Vagina (tissue), 2 donors: ENCODE results near the gene ABCA7. TPM values are rescaled to one million over a fixed set of nuclear protein-coding genes. Genes with fewer than 3 reads are reported as not detected.

Experiments used
- DNase-seq, 2 donors: peaks; one replicate each; pipeline ENCODE4 v3.0.0-alpha.2; 2017; ENCODE audit errors: extremely low spot score in 2 of 2
- H3K27ac ChIP-seq: fragments of 200-600 bp; sonication (generic); one replicate; pipeline ENCODE4 v1.5.1; 2019
- H3K27me3 ChIP-seq: fragments of 200-600 bp; sonication (generic); one replicate; pipeline ENCODE4 v1.5.1; 2019
- H3K36me3 ChIP-seq, 2 donors: fragments of 200-600 bp; sonication (generic); one replicate each; pipeline ENCODE4 v1.5.1; 2017 to 2019
- H3K4me1 ChIP-seq: fragments of 200-600 bp; sonication (generic); one replicate; pipeline ENCODE4 v1.5.1; 2019
- H3K4me3 ChIP-seq, 2 donors: fragments of 200-600 bp; sonication (generic); 1 replicate in 1 of 2; 2 replicates in 1 of 2; pipeline ENCODE4 v1.5.1; 2016 to 2019
- H3K9me3 ChIP-seq: fragments of 200-600 bp; sonication (generic); one replicate; pipeline ENCODE4 v1.5.1; 2019
- POLR2A ChIP-seq, 2 donors: fragments of 450-650 bp; IDR thresholded peaks; one replicate each; pipeline ENCODE4 v1.6.1; 2017; ENCODE audit warnings: antibody characterized with exemption in 2 of 2, mild to moderate bottlenecking in 2 of 2, moderate library complexity in 2 of 2
- POLR2AphosphoS5 ChIP-seq, 2 donors: sonication (generic); formaldehyde crosslinking; IDR thresholded peaks; one replicate each; pipeline ENCODE4 v1.9.0; 2017; ENCODE audit warnings: antibody characterized with exemption in 2 of 2, mild to moderate bottlenecking in 2 of 2, low read depth in 1 of 2; ENCODE audit not compliant: insufficient read depth in 1 of 2
- intact Hi-C: fragments of 100-400 bp; cut with DNase I; formaldehyde crosslinking; loops from one replicate; pipeline ENCODE4 v1.15.1; 2023
- total RNA-seq: library from RNA; depleted of rRNA; stranded (reverse); fragments of >200 nt; gene quantifications from one replicate; pipeline ENCODE4 v1.2.3, GENCODE V29; 2016
- TF ChIP-seq, protein P1 (sequence below), 3 experiments: fragments of 450-650 bp in 2 of 3; fragments of 200-600 bp in 1 of 3; sonication (generic) in 1 of 3; IDR thresholded peaks; one replicate each; pipeline ENCODE4 v1.5.1; 2017 to 2019; ENCODE audit warnings: antibody characterized with exemption in 3 of 3, mild to moderate bottlenecking in 2 of 3, moderate library complexity in 2 of 3

The ABCA7 gene
- total RNA-seq, 1 donor from 2014 or later = 29.5 TPM

DNA sequence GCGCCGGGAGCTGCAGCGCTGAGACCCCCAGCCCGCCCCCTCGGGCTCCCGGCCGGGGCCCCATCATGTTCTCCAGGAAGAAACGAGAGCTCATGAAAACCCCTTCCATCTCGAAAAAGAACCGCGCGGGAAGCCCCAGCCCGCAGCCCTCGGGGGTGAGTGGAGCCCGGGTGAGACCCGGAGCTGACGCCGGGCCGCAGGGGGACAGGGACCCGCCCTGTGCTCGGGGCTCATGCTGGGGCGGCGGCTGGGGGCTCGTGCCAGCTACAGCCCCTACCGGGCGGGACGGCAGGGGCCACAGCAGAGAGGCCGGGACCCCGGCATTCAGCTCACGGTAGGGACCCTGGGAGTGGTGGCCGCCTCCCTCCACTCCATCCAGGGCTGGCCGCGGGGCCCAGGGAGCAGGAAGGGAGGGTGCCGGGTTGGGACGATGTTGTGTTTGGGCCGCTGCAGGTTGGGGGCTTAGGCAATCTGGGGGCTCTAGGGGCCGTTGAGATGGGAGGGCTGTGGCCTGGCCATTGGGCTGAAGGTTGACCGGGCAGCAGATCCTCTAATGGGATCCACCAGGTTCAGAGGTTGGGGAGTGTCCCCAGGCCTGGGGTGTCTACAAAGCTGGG lies 27.5 kb downstream of the ABCA7 start:
- Histone ChIP-seq H3K27me3 (no peaks in the 10 kb centered on the region), H3K36me3 (no peaks in the 10 kb centered on the region), H3K4me3 (peak overlapping the region; percentile 41 to 48), H3K9me3 (no peaks in the 10 kb centered on the region), H3K27ac (peak overlapping the region; percentile 12), H3K4me1 (peaks cover 55% of the 10 kb centered on the region)
- intact Hi-C loops = no loop called here
- TF ChIP-seq, protein P1, sequence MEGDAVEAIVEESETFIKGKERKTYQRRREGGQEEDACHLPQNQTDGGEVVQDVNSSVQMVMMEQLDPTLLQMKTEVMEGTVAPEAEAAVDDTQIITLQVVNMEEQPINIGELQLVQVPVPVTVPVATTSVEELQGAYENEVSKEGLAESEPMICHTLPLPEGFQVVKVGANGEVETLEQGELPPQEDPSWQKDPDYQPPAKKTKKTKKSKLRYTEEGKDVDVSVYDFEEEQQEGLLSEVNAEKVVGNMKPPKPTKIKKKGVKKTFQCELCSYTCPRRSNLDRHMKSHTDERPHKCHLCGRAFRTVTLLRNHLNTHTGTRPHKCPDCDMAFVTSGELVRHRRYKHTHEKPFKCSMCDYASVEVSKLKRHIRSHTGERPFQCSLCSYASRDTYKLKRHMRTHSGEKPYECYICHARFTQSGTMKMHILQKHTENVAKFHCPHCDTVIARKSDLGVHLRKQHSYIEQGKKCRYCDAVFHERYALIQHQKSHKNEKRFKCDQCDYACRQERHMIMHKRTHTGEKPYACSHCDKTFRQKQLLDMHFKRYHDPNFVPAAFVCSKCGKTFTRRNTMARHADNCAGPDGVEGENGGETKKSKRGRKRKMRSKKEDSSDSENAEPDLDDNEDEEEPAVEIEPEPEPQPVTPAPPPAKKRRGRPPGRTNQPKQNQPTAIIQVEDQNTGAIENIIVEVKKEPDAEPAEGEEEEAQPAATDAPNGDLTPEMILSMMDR (IDR thresholded peaks at IDR 0.05) = no peak
- TF ChIP-seq POLR2AphosphoS5 (IDR thresholded peaks at IDR 0.05; ENCODE audit: insufficient read depth in 1 of 2, low read depth in 1 of 2) = no peak
- no peak for TF ChIP-seq POLR2A (IDR thresholded peaks at IDR 0.05)
- DNase-seq = no peak

GRCh38 chr19:1068009-1069001 lies 28.4 kb downstream of the ABCA7 start:
- Histone ChIP-seq H3K9me3 (no peaks in the 10 kb centered on the region), H3K4me3 (peak overlapping the region; percentile 41 to 48), H3K36me3 (no peaks in the 10 kb centered on the region), H3K4me1 (peaks cover 55% of the 10 kb centered on the region), H3K27ac (peak overlapping the region; percentile 12), H3K27me3 (no peaks in the 10 kb centered on the region)
- no peak for DNase-seq
- no peak for TF ChIP-seq POLR2A (IDR thresholded peaks at IDR 0.05)
- TF ChIP-seq, protein P1 (IDR thresholded peaks at IDR 0.05) = no peak
- no peak for TF ChIP-seq POLR2AphosphoS5 (IDR thresholded peaks at IDR 0.05; ENCODE audit: insufficient read depth in 1 of 2, low read depth in 1 of 2)
- intact Hi-C loops = no loop called here

DNA sequence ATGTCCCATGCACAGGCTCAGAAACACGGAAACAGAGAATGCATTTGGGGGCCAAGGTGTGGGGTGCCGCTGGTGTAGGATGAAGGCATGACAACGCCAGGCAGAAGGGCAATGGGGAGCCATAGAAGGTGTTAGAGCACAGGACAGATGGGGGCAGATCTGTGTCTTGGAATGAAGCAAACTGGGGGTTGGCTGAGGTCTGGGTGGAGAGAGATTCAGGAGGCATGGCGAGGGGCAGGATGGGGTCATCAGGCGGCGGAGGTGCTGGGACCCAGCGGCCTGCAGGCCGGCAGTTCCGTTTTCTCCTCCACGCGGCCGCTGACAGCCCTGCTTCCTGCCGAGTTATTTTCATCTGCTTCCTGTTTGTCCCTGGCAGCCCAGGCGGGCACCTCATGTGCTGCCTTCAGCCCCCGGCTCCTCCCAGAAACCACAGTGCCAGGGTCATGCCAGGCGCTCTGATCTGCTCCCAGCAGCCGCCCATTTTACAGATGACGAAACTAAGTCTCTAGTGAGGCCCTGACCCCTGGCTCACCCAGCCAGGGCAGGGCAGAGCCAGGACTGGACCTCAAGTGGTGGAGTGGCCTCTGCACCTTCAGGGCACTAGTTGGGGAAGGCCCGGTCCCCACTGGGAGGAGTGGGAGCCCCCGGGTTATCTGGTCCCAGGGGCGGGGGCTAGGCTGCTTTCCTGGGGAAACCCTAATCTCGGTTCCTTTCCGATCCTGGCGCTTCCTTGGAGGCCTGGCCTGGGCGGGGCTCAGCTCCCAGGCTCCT lies 29.3 kb downstream of the ABCA7 start:
- Histone ChIP-seq H3K9me3 (no peaks in the 10 kb centered on the region), H3K4me3 (peak overlapping the region in 1 of 2 donors; percentile 41), H3K36me3 (no peaks in the 10 kb centered on the region), H3K4me1 (peaks cover 58% of the 10 kb centered on the region), H3K27ac (peak overlapping the region; percentile 37), H3K27me3 (no peaks in the 10 kb centered on the region)
- no peak for DNase-seq
- intact Hi-C loops = no loop called here
- TF ChIP-seq, protein P1 (IDR thresholded peaks at IDR 0.05) = no peak
- TF ChIP-seq POLR2AphosphoS5 (IDR thresholded peaks at IDR 0.05; ENCODE audit: insufficient read depth in 1 of 2, low read depth in 1 of 2) = peak in 1 of 2 donors; percentile 60

DNA sequence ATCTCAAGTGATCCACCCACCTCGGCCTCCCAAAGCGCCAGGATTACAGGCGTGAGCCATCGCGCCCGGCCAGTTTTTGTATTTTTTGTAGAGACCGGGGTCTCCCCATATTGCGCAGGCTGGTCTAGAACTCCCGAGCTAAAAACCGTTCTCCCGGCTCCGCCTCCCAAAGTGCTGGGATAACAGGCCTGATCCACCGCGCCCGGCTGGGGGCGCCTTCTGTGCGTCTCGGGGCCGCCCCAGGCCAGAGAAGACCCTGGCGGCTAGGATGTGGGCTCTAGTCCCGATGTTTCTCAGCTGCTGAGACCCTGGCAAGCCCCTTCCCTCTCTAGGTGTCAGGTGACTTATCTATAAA lies 30.6 kb downstream of the ABCA7 start:
- DNase-seq = no peak
- Histone ChIP-seq H3K4me1 (peaks cover 53% of the 10 kb centered on the region), H3K27me3 (no peaks in the 10 kb centered on the region), H3K36me3 (no peaks in the 10 kb centered on the region), H3K9me3 (no peaks in the 10 kb centered on the region), H3K4me3 (no peak overlapping the region), H3K27ac (no peak overlapping the region)
- no peak for TF ChIP-seq POLR2A (IDR thresholded peaks at IDR 0.05)
- no peak for TF ChIP-seq POLR2AphosphoS5 (IDR thresholded peaks at IDR 0.05; ENCODE audit: insufficient read depth in 1 of 2, low read depth in 1 of 2)
- TF ChIP-seq, protein P1 (IDR thresholded peaks at IDR 0.05) = no peak
- intact Hi-C loops = no loop called here
